NCI-H2171 (cell line): Measurements from ENCODE around the gene OR2A1.
"Not testable (repeated sequence)": the region's sequence is repeated elsewhere in the genome, so short reads cannot be mapped to it uniquely, and the experiment has no call there.

Experiments
- DNase-seq: peaks from one replicate; lab custom pipeline; 2025; lab: John Stamatoyannopoulos, UW

Gene OR2A1

GRCh38 chr7:144323359-144323758, 11.1 kb downstream of the OR2A1 start:
- DNase-seq: not testable (repeated sequence)

- not testable (repeated sequence) for DNase-seq
Measured at GRCh38 chr7:144325868-144326267, 13.6 kb downstream of the OR2A1 start.

GRCh38 chr7:144330044-144330443, 17.8 kb downstream of the OR2A1 start:
- DNase-seq: not testable (repeated sequence)

- not testable (repeated sequence) for DNase-seq
Measured at GRCh38 chr7:144331221-144331995, 19.2 kb downstream of the OR2A1 start.

GRCh38 chr7:144331996-144332288, 19.7 kb downstream of the OR2A1 start:
- DNase-seq: not testable (repeated sequence)

GRCh38 chr7:144348625-144349024, 36.4 kb downstream of the OR2A1 start:
- not testable (repeated sequence) for DNase-seq

- not testable (repeated sequence) for DNase-seq
Measured at GRCh38 chr7:144351667-144352066, 39.4 kb downstream of the OR2A1 start.

- DNase-seq: not testable (repeated sequence)
Measured at GRCh38 chr7:144355176-144355822, 43.1 kb downstream of the OR2A1 start, which contains the start of gene ARHGEF5. Gene ARHGEF5 (plus strand): TSS chr7:144355402. CDS start chr7:144362670, 7,268 bp downstream.

- DNase-seq: not testable (repeated sequence)
Measured at GRCh38 chr7:144356185-144356584, 44.0 kb downstream of the OR2A1 start.

GRCh38 chr7:144356860-144357259, 44.6 kb downstream of the OR2A1 start:
- not testable (repeated sequence) for DNase-seq

- not testable (repeated sequence) for DNase-seq
Measured at GRCh38 chr7:144362061-144362460, 49.8 kb downstream of the OR2A1 start.

GRCh38 chr7:144365523-144365922, 53.3 kb downstream of the OR2A1 start:
- not testable (repeated sequence) for DNase-seq

- DNase-seq: not testable (repeated sequence)
Measured at GRCh38 chr7:144367250-144367649, 55.0 kb downstream of the OR2A1 start.

- not testable (repeated sequence) for DNase-seq
Measured at GRCh38 chr7:144369221-144369620, 57.0 kb downstream of the OR2A1 start.
